GM20000 (cell line): ENCODE results near the gene DMRTB1.

ENCODE experiments used
- DNase-seq: peaks from one replicate; pipeline ENCODE4 v3.0.0; 2012; ENCODE audit warnings: low spot score
- CTCF ChIP-seq: IDR thresholded peaks from 2 replicates; pipeline ENCODE4 v1.5.1; 2012; ENCODE audit warnings: mild to moderate bottlenecking, control low read depth; ENCODE audit errors: extremely low read depth, missing control alignments

DMRTB1 gene

DNA sequence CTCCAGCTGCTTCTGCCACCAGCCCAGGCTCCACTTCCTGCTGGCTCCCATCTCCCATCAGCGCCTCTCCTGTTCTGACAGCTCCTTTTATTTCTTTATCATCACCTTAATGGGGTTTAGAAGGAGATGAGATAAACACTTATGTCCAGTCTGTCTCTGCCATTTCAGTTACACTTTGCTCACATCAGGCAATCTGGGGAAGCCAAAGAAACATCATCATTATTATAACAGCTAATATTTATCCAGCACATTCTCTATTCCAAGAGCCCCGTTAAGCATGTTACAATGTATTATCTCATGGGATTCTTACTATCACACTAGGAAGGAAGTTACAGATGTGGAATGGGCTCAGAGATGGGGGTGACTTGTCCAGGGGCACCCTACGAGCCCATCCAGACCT is 31.2 kb downstream of the DMRTB1 start:
- no peak for DNase-seq
- TF ChIP-seq CTCF = no peak

DNA sequence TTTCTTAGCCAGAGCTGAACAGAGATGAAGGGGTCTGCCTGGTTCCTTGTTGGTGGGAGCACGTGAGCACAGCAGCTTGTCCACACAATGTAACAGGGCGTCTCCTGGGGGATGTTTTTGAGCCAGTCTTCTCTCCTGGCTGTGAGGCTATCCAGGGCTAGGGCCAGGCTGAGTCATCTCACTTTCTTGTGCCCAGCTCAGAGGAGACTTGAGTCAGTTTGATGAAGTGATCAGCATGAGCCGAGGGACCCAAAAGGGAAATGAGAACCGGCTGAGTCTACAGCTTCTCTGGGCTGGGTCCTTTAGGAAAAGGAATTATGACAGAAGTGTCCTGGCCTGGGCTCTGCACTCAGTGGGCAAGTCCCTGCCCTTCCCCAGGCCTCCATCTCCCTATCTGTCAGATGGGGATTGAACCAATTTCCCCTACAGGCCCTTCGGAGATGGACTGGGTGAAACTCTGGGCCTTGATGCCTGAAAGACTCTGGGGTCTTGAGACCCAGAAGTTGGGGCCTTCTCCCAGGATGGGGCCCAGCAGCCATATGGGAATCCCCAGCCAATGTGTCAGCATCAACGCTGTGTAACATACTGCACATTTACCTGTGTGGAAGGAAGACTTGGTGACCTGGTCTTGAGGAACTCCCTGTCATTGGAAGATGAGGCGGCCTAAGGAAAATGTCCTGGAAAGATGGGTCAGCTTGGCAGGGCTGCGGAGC is 36.6 kb downstream of the DMRTB1 start:
- TF ChIP-seq CTCF = no peak

DNA sequence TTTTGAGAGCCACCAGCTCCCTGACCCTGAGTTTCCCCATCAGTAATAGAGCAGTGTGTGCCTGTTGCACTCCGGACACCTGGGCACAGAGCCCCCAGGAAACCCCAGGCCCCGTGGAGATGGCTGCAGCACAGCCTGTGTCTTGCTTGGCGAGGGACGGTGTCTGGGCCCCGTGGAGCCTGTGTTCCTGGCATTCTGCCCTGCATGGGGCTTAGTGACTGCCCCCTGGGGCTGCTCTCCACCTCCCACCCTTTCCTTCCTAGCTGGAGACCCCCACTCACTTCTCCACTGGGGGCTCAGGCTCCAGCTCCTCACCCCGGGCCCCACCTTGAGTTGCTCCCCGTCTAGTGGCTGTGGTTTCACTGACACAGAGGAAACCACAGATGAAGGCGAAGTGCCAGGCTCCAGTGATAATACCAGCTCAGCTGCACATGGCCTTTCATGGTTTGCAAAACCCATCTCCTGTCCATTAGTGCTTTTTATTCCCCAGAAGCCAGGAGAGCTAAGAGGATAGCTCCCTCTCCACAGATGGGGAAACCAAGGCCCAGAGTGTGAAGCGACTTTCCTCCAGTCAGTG is 39.4 kb downstream of the DMRTB1 start:
- TF ChIP-seq CTCF = no peak
- DNase-seq = no peak

More for the DNA sequence above, 36.6 kb downstream of the DMRTB1 start:
- DNase-seq = no peak

- DNase-seq = no peak
- TF ChIP-seq CTCF = no peak
Measured at GRCh38 chr1:53499257-53500203, 40.3 kb downstream of the DMRTB1 start.

- no peak for TF ChIP-seq CTCF
- no peak for DNase-seq
Measured at GRCh38 chr1:53500204-53501064, 41.2 kb downstream of the DMRTB1 start.

GRCh38 chr1:53501065-53502005 is 42.1 kb downstream of the DMRTB1 start:
- DNase-seq = no peak
- TF ChIP-seq CTCF = no peak
